NCI-H128 (cell line): ENCODE data around the gene PTCD1.
A peak's percentile ranks its signal among the peaks of the same experiment; 100 is the strongest.

ENCODE experiments used
- DNase-seq: peaks from one replicate; lab custom pipeline; 2025; ENCODE audit not compliant: unreplicated experiment; lab: John Stamatoyannopoulos, UW

Gene PTCD1

DNA sequence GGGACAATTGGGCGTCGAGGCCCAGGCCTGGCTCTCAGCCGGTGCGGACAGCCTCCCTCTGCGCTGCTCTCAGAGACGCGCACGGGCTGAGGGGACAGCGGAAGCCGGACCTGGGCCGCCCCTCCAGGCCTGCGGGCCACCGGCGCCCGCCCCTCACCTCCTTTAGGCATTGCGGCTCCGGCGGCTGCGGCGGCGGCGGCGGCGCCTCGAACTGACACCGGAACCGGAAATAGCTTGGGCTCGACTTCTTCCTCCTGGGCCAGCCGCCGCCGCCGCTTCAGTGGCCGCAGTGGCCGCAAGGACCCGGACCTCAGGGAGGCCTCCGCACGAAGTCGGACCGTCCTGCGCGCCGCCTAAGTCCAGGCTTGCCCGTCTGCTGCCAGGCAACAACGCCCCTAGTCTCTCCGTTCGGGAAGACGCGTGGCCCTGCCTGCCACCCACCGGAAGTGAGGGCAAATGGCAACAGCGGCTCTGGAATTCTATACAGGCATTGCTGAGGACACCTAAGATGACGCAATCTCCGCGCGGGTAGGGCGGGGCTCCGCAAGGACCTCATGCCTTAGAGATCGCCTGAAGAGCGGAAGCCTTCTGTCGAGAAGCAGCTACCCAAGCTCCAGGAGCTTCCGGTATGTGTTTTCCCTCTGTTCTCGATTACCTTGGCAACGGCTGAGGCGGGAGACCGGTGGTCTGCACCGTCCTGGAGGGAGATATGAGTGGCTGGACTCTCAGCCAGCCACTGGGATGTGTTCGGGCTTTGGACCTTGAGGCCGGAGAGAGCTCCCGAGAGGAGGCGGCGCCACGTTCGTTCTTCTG, 30.0 kb downstream of the PTCD1 start, which contains the start of the genes BUD31 and PDAP1:
BUD31 (plus strand) TSS at position 591 of the 813 bp plus-strand sequence. CDS start 2,124 bp downstream, outside the sequence.
PDAP1 (minus strand) TSS at position 219 of the 813 bp plus-strand sequence; CDS start at position 170, 49 bp downstream.
- DNase-seq: peak; percentile 84

- DNase-seq: no peak
Measured at GRCh38 chr7:99407872-99408378, 30.7 kb downstream of the PTCD1 start.

- DNase-seq: no peak
Measured at GRCh38 chr7:99406557-99406956, 32.0 kb downstream of the PTCD1 start.

DNA sequence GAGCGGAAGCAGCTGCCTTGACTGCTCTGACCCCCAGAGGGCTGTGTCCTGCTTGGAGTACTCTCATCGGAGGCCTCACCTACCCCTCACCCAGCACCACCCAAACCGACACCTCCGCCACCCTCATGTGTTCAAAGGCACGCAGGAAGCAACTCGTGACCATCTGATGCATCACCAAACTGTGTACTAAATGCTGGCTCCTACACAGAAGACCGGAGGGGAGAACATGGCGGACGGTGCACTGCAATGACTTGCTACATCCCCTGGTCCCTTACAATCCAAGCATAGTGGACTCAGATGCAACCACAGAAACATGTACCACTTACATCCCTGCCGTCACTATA, 33.6 kb downstream of the PTCD1 start:
- no peak for DNase-seq

DNA sequence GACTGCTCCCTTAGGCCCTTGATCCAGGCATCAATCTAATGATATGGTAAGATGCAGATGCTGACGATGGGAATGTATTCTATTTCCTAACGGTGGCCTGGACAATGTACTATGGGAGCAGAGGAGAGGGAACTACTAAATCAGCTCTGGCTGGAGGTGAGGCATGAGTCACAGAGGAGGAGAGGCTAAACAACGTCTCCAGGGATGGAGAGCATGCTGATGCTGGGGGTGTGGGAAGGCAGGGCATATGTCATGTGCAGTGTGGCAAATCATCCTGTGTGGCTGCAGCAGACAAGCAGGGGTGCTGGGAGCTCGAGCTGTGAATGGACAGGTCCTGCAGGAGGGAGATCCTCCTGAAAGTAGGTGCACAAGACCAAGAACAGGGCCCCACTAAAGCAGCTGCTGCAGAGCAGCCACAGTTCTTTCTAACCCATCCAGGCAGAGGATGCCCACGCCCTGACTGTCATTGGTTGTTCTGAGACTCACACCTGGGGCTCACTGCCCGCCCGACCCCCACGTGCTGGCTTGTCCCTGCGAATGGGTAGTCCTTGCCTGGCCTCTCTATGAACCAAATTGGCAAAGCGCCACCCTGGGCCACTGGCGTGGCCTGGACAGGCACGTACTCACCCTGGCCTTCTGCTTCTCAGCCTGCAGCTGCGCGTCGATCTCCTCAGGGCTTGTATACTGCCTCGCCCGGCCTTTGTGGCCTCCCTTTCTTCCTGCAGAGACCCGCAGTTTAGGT, 34.2 kb downstream of the PTCD1 start:
- DNase-seq: no peak

DNA sequence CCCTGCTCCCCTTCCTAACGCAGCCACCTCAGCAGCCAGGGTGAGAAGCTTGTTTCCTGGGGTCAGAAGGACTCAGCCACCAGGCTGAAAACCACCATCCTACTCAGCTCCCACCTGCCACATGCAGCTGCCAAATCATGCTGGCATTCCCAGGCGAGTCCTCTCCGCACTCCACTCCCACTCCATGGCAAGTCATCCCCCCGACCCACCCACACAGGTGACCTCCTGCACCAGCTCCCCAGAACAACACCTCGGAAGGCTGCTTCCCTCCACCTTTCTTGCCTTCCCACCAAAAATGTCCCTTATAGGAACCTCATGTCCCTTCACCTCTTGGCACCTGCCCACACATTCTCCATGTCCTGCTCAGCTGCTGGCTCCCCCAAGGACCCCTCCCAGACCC, 34.8 kb downstream of the PTCD1 start:
- DNase-seq: no peak

DNA sequence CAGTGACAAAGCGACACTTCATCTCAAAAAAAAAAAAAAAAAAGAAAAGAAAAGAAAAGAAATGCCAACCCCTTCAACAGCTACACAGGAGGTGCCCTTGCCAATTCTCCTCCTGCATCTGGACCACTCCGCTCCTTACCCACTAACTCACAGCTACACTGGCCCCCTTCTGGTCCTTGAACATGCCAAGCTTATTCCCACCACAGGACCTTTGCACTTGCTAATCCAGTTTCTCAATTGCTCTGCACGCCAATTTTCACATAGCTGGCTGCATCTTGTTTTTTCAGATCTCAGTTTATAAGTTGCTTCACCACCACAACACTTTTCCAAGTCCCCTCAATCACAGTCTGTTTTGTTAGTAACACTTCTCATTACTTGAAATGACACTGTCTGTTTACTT, 35.7 kb downstream of the PTCD1 start:
- DNase-seq: no peak

DNA sequence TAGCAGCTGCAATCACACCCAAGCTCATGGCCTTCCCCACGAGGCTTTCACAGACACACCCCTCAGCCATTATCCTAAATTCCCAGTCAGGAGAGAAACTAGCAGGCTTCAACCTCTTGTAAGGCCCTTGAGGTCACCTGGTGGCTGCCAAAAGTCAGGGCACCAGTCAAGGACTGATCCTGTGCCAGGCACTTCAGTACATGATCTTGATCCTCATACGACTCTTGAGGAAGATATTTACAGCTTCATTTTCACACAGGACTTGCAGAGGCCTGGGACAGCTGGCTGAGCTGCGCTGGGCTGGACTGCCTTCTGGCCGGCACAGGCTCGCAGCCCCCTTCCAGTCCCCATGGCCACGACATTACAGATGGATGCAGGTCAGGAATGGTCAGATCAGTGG, 39.0 kb downstream of the PTCD1 start:
- DNase-seq: no peak

DNA sequence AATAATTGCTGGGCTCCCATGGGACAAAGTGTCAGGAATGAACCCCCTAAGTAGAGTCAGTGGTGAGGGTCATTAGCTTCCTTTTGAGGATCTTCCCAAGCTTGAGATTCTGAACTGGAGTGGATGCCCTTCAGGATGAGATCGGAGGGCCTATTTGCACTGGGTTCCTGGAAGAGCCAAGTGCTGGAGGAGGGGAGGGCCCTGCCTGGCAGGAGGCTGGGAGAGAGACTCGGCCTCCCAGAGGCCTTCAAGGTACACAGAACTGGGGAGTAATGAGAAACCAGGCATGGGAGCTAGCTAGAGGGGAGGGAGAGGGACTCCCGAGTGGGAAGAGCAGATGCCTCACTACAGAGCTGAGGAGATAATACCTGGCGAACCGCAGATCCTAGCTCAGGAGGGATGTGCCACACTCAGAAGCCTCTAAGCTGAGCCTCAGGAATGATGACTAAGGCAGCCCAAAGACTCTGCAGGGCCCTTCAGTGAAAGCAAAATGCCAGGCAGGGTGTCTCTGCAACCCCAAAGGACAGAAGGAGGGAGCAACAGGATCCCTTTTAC, 39.6 kb downstream of the PTCD1 start:
- no peak for DNase-seq

DNA sequence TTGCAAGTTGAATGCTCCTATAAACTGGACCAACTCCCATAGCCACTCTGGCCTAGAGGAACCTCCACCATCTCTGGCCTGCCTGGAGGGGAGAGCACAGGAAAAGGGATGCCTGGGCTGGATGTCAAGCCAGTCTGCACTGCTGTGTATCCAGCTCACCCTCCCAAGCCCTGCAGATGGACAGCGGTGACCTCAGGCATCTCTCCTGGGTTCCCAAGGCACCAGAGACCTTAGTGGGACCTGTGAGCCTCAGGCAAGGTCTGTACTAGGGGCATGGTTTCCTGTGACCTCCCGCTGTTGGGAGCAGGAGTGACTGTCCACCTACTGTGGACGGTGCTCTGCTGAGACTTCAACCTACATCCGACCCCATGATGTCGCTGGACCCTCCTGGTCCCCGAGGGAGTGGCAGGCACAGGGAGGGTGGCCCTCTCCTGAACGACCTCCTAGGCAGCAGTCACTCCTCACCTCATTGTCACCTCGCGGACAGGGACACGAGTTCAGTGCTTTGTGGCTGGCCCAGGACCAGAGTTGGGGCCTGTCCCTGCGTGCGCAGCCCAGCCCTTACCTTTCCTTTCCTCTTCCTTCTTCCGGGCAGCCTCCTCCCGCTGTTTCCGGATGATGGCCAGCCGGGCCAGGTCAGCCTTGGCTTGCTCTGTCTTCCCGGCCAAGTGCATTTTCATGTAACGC, 41.2 kb downstream of the PTCD1 start:
- no peak for DNase-seq

DNA sequence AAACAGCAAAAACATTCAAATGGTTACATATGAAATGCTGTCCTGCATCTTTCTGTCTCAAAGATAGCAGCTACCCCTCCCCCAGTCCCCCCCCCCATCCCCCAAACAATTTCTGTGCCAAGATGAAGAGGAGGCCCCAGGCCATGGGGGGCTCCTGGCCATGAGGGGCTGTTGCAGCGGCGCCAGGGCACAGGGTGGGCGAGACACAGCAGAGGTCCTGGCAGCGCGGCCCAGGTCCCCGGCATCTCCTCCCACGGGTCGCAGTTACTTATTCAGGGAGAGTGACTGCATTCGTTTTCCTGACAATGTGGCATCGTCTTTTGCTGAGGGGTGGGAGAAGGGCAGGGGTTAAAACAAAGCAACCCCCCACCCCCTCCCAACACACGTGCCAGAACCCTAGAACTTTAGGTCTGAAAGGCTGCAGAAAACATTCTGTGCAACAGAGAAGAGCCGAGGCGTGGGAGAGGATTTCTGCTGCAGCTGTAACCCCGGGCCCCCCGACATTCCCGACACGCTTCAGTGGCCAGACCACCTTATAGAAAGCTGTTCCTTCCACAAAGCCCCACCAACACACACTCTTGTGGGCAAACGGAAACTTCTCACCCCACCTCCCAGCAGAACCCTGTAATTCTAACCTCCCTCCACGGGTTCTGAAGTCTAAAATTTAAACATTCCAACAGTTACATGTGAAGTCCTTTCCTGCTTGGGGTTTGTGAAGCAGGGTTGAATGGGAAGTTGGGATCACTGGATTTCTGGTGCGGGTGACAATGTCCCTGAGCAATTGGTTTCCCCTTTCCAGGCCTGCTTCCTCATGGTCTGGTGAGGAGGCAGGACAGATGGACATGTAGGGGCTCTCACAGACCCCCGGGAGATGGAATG, 41.9 kb downstream of the PTCD1 start:
- DNase-seq: no peak

GRCh38 chr7:99395616-99396327, 42.8 kb downstream of the PTCD1 start:
- no peak for DNase-seq

GRCh38 chr7:99394188-99394502, 44.5 kb downstream of the PTCD1 start:
- no peak for DNase-seq

GRCh38 chr7:99393355-99394187, 45.0 kb downstream of the PTCD1 start:
- DNase-seq: peak; percentile 61

GRCh38 chr7:99392659-99393354, 45.8 kb downstream of the PTCD1 start:
- peak; percentile 80 for DNase-seq

- no peak for DNase-seq
Measured at GRCh38 chr7:99392046-99392445, 46.6 kb downstream of the PTCD1 start.

- DNase-seq: no peak
Measured at GRCh38 chr7:99390941-99391602, 47.5 kb downstream of the PTCD1 start.

DNA sequence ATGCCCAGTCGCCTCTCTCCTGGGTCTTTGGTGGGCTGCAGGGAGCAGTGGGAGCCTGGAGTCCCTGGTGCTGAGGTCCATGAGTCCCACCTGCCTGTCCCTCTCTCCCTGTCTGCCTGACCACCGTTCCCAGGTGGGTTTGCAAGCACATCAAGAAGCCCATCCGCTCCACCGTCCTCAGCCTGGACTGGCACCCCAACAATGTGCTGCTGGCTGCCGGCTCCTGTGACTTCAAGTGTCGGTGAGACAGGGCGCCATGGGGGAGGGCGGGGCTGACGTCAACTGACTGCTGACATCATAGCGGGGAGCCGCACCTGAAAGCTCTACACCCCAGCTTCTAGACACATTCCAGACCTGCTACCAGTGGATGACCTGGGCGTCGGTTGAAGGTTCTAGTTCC, 48.8 kb downstream of the PTCD1 start:
- no peak for DNase-seq
